Smooth muscle cell (in vitro differentiated cells): ENCODE results near the gene GLIS1. TPM values are rescaled to one million over a fixed set of nuclear protein-coding genes. Genes with fewer than 3 reads are reported as not detected.

Source experiments
- DNase-seq: peaks from one replicate; lab custom pipeline; 2025; ENCODE audit not compliant: unreplicated experiment; lab: John Stamatoyannopoulos, UW
- H2AFZ ChIP-seq: fragments of 200-600 bp; sonication (generic); 2 replicates; pipeline ENCODE4 v1.6.0; 2016; ENCODE audit warnings: antibody characterized with exemption, low read depth, mild to moderate bottlenecking
- H3F3A ChIP-seq: fragments of 200-600 bp; sonication (generic); 2 replicates; pipeline ENCODE4 v1.6.0; 2017; ENCODE audit warnings: antibody characterized with exemption, low read depth
- H3K27ac ChIP-seq: fragments of 200-600 bp; sonication (generic); 2 replicates; pipeline ENCODE4 v1.5.1; 2016; ENCODE audit warnings: low read depth, mild to moderate bottlenecking
- H3K27me3 ChIP-seq: fragments of 200-600 bp; sonication (generic); 2 replicates; pipeline ENCODE4 v1.6.1; 2016; ENCODE audit warnings: low read depth, mild to moderate bottlenecking
- H3K36me3 ChIP-seq: fragments of 200-600 bp; sonication (generic); 2 replicates; pipeline ENCODE4 v1.5.1; 2016; ENCODE audit warnings: low read depth
- H3K4me1 ChIP-seq: fragments of 200-600 bp; sonication (generic); 2 replicates; pipeline ENCODE4 v1.5.1; 2016; ENCODE audit warnings: low read depth
- H3K4me2 ChIP-seq: fragments of 200-600 bp; sonication (generic); 2 replicates; pipeline ENCODE4 v1.6.0; 2016; ENCODE audit warnings: mild to moderate bottlenecking
- H3K4me3 ChIP-seq: fragments of 200-600 bp; sonication (generic); 2 replicates; pipeline ENCODE4 v1.5.1; 2016; ENCODE audit warnings: mild to moderate bottlenecking
- H3K79me2 ChIP-seq: fragments of 200-600 bp; sonication (generic); 2 replicates; pipeline ENCODE4 v1.6.0; 2016; ENCODE audit warnings: low read depth, mild to moderate bottlenecking
- H3K9ac ChIP-seq: fragments of 200-600 bp; sonication (generic); 2 replicates; pipeline ENCODE4 v1.6.0; 2016; ENCODE audit warnings: low read depth
- H3K9me3 ChIP-seq: fragments of 200-600 bp; sonication (generic); replicated peaks from 2 replicates; pipeline ENCODE4 v1.5.1; 2016; ENCODE audit warnings: low read depth
- H4K20me1 ChIP-seq: fragments of 200-600 bp; sonication (generic); 2 replicates; pipeline ENCODE4 v1.6.0; 2016; ENCODE audit warnings: low read depth
- WGBS: methylation state at CpG from one replicate; pipeline ENCODE4 v1.1.7; 2016; ENCODE audit warnings: low lambda C conversion rate; 5-methylcytosine and 5-hydroxymethylcytosine counted together
- polyA plus RNA-seq: library from polyadenylated mRNA; unstranded; fragments of >200 nt; fragmentation: Nextera tagmentation; extraction: Ambion mirVana; gene quantifications from 2 replicates; pipeline ENCODE4 v1.2.1, GENCODE V29; 2016
- total RNA-seq: library from RNA; depleted of rRNA; stranded (reverse); fragments of >200 nt; gene quantifications from 2 replicates; pipeline ENCODE4 v1.2.3, GENCODE V29; 2014
- TF ChIP-seq, protein P1 (sequence below): fragments of 200-600 bp; sonication (generic); IDR thresholded peaks from 2 replicates; pipeline ENCODE4 v1.5.1; 2017; ENCODE audit warnings: borderline replicate concordance, mild to moderate bottlenecking, antibody characterized with exemption; ENCODE audit not compliant: insufficient read depth, poor library complexity, severe bottlenecking

The GLIS1 gene
- total and polyA plus RNA-seq, 2 experiments from 2014 or later: 0.36 to 4.9 TPM

DNA sequence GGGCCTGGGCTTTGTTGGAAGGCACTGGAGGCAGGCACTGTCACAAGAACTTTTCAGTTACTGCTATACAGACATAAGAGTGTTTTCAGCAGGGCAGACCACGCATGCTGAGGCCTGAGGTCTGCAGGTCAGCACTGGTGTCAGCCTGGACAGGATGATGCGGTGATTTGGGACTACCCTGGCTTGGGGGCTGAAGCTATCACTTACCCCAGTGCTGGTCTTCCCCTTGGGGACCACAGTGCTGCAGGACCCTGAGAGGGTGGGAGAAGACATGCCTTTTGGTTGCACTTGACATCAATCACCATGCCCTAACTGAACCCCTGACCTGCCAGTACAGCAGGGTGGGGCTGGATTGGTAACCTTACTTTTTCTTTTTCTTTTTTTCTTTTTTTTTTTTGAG lies 270.6 kb downstream of the GLIS1 start:
- Histone ChIP-seq H3K4me3 (no peak overlapping the region), H3K27ac (no peak overlapping the region), H3K4me1 (peaks cover 3% of the 10 kb centered on the region), H3K9ac (no peak overlapping the region), H3K36me3 (no peaks in the 10 kb centered on the region), H3K4me2 (no peak overlapping the region), H2AFZ (no peak overlapping the region), H4K20me1 (no peaks in the 10 kb centered on the region), H3K79me2 (no peaks in the 10 kb centered on the region), H3F3A (no peaks in the 10 kb centered on the region), H3K27me3 (no peaks in the 10 kb centered on the region), H3K9me3 (no peaks in the 10 kb centered on the region)
- DNase-seq: no peak
- WGBS: 100% methylated on average over 2 of the region's 2 CpGs
- TF ChIP-seq, protein P1, sequence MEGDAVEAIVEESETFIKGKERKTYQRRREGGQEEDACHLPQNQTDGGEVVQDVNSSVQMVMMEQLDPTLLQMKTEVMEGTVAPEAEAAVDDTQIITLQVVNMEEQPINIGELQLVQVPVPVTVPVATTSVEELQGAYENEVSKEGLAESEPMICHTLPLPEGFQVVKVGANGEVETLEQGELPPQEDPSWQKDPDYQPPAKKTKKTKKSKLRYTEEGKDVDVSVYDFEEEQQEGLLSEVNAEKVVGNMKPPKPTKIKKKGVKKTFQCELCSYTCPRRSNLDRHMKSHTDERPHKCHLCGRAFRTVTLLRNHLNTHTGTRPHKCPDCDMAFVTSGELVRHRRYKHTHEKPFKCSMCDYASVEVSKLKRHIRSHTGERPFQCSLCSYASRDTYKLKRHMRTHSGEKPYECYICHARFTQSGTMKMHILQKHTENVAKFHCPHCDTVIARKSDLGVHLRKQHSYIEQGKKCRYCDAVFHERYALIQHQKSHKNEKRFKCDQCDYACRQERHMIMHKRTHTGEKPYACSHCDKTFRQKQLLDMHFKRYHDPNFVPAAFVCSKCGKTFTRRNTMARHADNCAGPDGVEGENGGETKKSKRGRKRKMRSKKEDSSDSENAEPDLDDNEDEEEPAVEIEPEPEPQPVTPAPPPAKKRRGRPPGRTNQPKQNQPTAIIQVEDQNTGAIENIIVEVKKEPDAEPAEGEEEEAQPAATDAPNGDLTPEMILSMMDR: no peak

- H3K27me3 ChIP-seq: no peaks in the 10 kb centered on the region
- no peaks in the 10 kb centered on the region for H3K9me3 ChIP-seq
- peaks cover 9% of the 10 kb centered on the region for H3K4me1 ChIP-seq
- H3K79me2 ChIP-seq: no peaks in the 10 kb centered on the region
- H3K9ac ChIP-seq: no peak overlapping the region
- no peaks in the 10 kb centered on the region for H3K36me3 ChIP-seq
- no peak overlapping the region for H2AFZ ChIP-seq
- H3K4me3 ChIP-seq: no peak overlapping the region
- TF ChIP-seq, protein P1: no peak
- H3K27ac ChIP-seq: no peak overlapping the region
- H3K4me2 ChIP-seq: no peak overlapping the region
- no peak for DNase-seq
- H3F3A ChIP-seq: no peaks in the 10 kb centered on the region
- no peaks in the 10 kb centered on the region for H4K20me1 ChIP-seq
These were observed 271.6 kb downstream of the GLIS1 start for GRCh38 chr1:53467391-53467790.

DNA sequence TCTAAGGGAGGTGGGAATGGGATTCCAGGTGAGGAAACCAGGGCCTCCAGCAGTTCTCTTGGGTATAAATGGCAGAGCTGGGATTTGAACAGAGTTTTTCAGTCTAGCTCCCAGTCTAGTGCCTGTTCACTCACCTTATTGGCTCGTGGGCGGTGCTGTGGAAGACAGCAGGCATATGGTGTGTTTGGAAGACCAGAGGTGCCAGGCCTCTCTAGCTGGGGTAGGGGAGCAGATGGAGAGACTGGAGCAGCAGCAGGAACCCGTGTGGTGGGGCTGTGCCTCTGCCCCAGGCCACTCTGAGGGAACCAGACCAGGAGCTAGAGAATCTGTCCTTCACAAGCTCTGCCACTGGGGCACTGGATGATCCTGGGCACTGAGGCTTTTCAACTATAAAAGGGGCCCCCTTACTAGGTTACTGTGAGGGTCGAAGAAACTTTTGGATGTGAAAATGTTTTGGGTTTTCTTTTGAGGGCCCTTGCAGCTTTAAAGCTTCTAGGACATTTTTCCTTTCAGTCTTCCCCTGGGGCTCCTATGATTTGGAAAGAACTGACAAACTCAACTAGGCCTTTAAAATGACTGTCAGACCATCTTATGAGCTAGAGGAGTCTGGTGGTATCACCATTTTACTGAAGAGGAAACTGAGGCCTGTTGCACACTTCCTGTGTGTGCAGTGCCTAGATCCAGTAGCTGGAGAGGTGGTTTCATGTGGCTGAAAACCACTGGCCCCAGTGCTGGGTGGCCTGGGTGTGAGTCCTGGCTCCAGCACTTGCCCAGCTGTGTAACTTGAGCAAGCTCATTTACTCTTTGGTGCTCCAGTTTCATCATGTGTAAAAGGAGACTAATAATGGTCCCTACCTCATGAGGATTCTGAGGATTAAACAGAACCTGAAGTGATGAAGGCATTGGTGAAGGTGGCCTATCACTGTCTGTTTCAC lies 273.7 kb downstream of the GLIS1 start:
- H3K4me3 ChIP-seq: no peak overlapping the region
- no peak overlapping the region for H3K4me2 ChIP-seq
- H3K27ac ChIP-seq: no peak overlapping the region
- TF ChIP-seq, protein P1: no peak
- no peaks in the 10 kb centered on the region for H3K36me3 ChIP-seq
- no peaks in the 10 kb centered on the region for H3K79me2 ChIP-seq
- DNase-seq: no peak
- H3K9me3 ChIP-seq: no peaks in the 10 kb centered on the region
- no peaks in the 10 kb centered on the region for H3K27me3 ChIP-seq
- peaks cover 6% of the 10 kb centered on the region for H3K4me1 ChIP-seq
- 77% methylated on average over 4 of the region's 4 CpGs for WGBS
- H3K9ac ChIP-seq: no peak overlapping the region
- no peaks in the 10 kb centered on the region for H3F3A ChIP-seq
- no peaks in the 10 kb centered on the region for H4K20me1 ChIP-seq
- H2AFZ ChIP-seq: no peak overlapping the region
